Measurements from ENCODE around the gene CEP41. TPM values are rescaled to one million over a fixed set of nuclear protein-coding genes. Genes with fewer than 3 reads are reported as not detected.

Gene CEP41
- total and polyA plus RNA-seq, 3 donors from 2014 or later: 59.0 to 209 (median 91.6) TPM

DNA sequence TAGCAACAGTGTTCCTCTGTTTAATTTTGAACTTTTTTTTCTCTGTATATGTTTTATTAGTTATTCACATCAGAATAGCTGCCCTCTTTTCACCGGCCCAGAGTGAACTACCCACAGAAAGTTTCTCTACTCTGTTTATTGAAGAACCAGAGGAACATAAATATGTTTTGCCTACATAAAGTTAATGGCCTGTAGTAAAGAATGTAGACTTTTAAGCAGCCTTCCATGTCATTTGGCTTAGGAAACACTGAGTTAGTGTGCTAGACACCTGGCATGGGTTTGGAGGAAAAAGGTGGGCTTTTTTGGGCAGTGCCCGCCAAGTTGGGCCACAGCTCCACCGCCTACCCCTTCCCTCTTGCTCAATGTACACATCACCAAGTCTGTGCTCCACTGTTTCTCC is 42.2 kb upstream of the CEP41 start:
- TF ChIP-seq, protein P1, sequence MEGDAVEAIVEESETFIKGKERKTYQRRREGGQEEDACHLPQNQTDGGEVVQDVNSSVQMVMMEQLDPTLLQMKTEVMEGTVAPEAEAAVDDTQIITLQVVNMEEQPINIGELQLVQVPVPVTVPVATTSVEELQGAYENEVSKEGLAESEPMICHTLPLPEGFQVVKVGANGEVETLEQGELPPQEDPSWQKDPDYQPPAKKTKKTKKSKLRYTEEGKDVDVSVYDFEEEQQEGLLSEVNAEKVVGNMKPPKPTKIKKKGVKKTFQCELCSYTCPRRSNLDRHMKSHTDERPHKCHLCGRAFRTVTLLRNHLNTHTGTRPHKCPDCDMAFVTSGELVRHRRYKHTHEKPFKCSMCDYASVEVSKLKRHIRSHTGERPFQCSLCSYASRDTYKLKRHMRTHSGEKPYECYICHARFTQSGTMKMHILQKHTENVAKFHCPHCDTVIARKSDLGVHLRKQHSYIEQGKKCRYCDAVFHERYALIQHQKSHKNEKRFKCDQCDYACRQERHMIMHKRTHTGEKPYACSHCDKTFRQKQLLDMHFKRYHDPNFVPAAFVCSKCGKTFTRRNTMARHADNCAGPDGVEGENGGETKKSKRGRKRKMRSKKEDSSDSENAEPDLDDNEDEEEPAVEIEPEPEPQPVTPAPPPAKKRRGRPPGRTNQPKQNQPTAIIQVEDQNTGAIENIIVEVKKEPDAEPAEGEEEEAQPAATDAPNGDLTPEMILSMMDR (IDR thresholded peaks at IDR 0.05): no peak
- no peak for TF ChIP-seq POLR2A (IDR thresholded peaks at IDR 0.05)
- Histone ChIP-seq H3K36me3 (ENCODE audit: low read depth, missing control alignments) (no peaks in the 10 kb centered on the region), H3K4me1 (no peaks in the 10 kb centered on the region), H3K27ac (no peak overlapping the region), H3K4me3 (no peak overlapping the region), H3K9me3 (no peaks in the 10 kb centered on the region), H3K27me3 (no peaks in the 10 kb centered on the region)
- 93 to 95% methylated on average over 3 of the region's 3 CpGs for WGBS, 2 donors
- DNase-seq: no peak
- intact Hi-C loops (cut with DNase I; ENCODE audit: low total_unique reads): no loop called here

DNA sequence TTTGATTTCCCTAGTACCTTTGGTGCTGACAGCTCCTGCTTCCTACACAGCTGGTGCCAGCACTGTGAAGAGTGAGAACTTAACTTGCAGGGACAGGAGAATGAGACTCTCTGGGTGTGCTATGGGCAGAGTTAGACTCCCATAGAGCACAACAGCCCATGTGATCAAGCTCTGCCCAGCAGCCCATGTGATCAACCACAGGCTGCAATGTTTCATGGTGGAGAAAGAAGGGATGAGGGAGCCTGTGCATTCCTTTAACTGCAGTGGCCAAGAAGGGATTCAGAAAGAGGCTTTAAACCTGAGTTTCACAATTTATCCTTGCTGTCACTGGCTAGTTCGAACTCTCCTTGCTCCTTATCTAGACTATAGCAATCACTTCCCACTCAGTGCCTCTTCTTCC is 41.1 kb upstream of the CEP41 start:
- no peaks in the 10 kb centered on the region for H3K27me3 ChIP-seq
- TF ChIP-seq POLR2A (IDR thresholded peaks at IDR 0.05): no peak
- TF ChIP-seq, protein P1 (IDR thresholded peaks at IDR 0.05): no peak
- H3K27ac ChIP-seq: no peak overlapping the region
- H3K4me3 ChIP-seq: no peak overlapping the region
- DNase-seq: no peak
- no peaks in the 10 kb centered on the region for H3K36me3 ChIP-seq (ENCODE audit: low read depth, missing control alignments)
- H3K4me1 ChIP-seq: no peaks in the 10 kb centered on the region
- intact Hi-C loops (cut with DNase I; ENCODE audit: low total_unique reads): no loop called here
- WGBS, 2 donors: 38 to 65% methylated on average over 1 of the region's 1 CpG
- H3K9me3 ChIP-seq: no peaks in the 10 kb centered on the region

DNA sequence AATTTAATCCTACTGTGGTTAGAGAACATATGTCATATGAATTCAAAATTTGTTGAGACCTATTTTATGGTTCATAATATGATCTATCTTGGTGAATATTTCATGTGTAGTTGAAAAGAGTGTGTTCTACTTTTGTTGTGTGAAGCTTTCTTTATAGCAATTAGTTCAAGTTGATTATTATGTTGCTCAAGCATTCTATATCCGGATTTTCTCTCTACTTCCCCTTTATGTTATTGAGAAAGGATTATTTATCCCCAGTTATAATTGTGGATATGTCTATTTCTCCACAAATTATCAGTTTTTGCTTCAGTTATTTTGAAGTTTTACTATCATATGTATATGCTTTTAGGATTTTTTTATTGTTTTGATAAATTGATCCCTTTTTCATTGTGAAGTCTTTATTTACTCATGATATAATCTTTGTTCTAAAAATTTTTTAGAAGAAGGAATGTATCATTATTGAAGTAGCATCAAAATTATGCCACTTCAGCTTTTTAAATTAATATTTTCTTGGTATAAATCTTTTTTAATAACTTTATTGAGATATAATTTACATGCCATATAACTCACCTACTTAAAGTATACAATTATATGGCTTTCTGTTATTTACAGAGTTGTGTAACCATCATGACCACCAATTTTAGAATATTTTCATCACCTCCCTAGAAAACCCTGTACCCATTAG is 39.0 kb upstream of the CEP41 start:
- Histone ChIP-seq H3K27ac (no peak overlapping the region), H3K27me3 (no peaks in the 10 kb centered on the region), H3K36me3 (ENCODE audit: low read depth, missing control alignments) (no peaks in the 10 kb centered on the region), H3K4me1 (no peaks in the 10 kb centered on the region), H3K9me3 (no peaks in the 10 kb centered on the region), H3K4me3 (no peak overlapping the region)
- WGBS, 2 donors: 88 to 91% methylated on average over 1 of the region's 1 CpG
- intact Hi-C loops (cut with DNase I; ENCODE audit: low total_unique reads): no loop called here
- TF ChIP-seq, protein P1 (IDR thresholded peaks at IDR 0.05): no peak
- TF ChIP-seq POLR2A (IDR thresholded peaks at IDR 0.05): no peak
- DNase-seq: no peak

DNA sequence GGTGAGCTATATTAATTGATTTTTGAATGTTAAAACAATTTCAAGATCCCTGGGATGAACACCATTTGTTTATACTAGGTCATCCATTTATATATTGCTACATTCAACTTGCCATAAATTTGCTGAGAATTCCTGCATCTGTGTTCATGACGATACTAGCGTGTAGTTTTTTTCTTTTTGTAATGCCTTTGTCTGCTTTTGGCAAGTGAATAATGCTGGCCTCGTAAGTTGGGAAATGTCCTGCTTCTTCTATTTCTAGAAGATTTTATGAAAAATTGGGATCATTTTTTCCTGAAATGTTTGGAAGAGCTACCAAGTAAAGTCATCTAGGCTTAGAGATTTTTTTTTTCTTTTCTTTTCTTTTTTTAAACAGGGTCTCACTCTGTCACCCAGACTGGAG is 38.2 kb upstream of the CEP41 start:
- Histone ChIP-seq H3K4me3 (no peak overlapping the region), H3K9me3 (no peaks in the 10 kb centered on the region), H3K36me3 (ENCODE audit: low read depth, missing control alignments) (no peaks in the 10 kb centered on the region), H3K27ac (no peak overlapping the region), H3K27me3 (no peaks in the 10 kb centered on the region), H3K4me1 (no peaks in the 10 kb centered on the region)
- TF ChIP-seq POLR2A (IDR thresholded peaks at IDR 0.05): no peak
- TF ChIP-seq, protein P1 (IDR thresholded peaks at IDR 0.05): no peak
- no peak for DNase-seq
- WGBS, 2 donors: 77 to 78% methylated on average over 3 of the region's 3 CpGs
- intact Hi-C loops (cut with DNase I; ENCODE audit: low total_unique reads): no loop called here
